ENCODE data around the gene CCL4L2. TPM values are rescaled to one million over a fixed set of nuclear protein-coding genes. Genes with fewer than 3 reads are reported as not detected.
"Not testable (repeated sequence)": the region's sequence is repeated elsewhere in the genome, so short reads cannot be mapped to it uniquely, and the experiment has no call there.

Gene CCL4L2
- total RNA-seq, 4 donors from 2014 or later, result 2.3 TPM; not detected in 3

DNA sequence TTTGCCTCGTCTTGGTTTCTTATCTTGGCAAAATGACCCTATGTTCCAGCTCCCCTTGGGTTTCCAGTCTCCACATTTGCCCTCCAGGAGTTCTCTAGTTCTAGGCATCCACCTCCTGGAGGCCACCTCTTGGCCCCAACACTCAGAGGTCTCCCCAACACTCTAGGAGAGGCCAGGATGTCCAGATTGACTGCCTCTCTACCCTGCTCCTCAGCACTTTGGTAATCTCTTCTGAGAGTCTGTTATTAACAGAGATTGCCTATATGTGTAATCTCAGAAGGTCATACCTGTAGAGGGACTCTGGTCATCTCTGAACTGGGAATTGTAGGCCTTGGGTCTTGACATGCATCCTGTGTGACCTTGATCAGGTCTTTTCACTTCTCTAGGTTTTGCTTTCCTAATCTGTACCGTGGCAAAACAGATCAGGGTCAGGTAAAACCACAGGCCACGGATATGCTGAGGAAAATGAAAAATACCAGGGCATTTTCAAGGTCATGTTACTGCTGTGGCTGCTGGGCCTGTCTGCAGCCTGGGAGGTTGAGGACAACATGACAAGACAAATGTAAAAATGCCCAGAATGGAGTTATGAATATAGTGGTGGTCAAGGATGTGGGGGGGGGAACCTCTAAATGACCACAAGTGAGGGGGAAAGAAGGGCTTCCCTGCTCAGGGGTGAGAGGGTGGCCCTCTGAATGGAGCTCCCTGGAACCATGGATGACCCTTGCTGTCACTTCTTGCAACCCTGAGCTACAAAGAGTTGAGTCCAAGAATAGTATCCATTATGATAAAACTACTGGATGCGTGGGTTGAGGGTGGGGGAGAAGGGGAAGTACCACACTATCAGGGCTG is 5.0 kb upstream of the CCL4L2 start:
- Histone ChIP-seq H3K27ac (no peak overlapping the region), H3K36me3 (no peaks in the 10 kb centered on the region)
- 88 to 90% methylated on average over 4 of the region's 4 CpGs for WGBS, 2 donors

GRCh38 chr17:36206486-36206821 is 4.4 kb upstream of the CCL4L2 start:
- 50 to 66% methylated on average over 1 of the region's 1 CpG for WGBS, 2 donors
- H3K27me3 ChIP-seq; H3K4me3 ChIP-seq (replicated peaks in 1 of 3); H3K9me3 ChIP-seq; H3K4me1 ChIP-seq; H3K36me3 ChIP-seq; intact Hi-C loops (cut with DNase I); H3K27ac ChIP-seq; DNase-seq: not testable (repeated sequence)

More for the DNA sequence above, 5.0 kb upstream of the CCL4L2 start:
- no peak for DNase-seq
- H3K4me1 ChIP-seq, result no peaks in the 10 kb centered on the region
- no peaks in the 10 kb centered on the region for H3K9me3 ChIP-seq
- no peaks in the 10 kb centered on the region for H3K27me3 ChIP-seq
- intact Hi-C loops (cut with DNase I), result no loop called here
- no peak overlapping the region for H3K4me3 ChIP-seq (replicated peaks in 1 of 3)
- TF ChIP-seq CTCF (IDR thresholded peaks at IDR 0.05) (no peak), POLR2A (IDR thresholded peaks at IDR 0.05) (no peak)

GRCh38 chr17:36207383-36207782 is 3.5 kb upstream of the CCL4L2 start:
- H3K36me3 ChIP-seq; DNase-seq; H3K27me3 ChIP-seq; H3K4me1 ChIP-seq; H3K27ac ChIP-seq; H3K4me3 ChIP-seq (replicated peaks in 1 of 3); H3K9me3 ChIP-seq; intact Hi-C loops (cut with DNase I): not testable (repeated sequence)
- WGBS, 2 donors, result 74 to 85% methylated on average over 6 of the region's 6 CpGs

DNA sequence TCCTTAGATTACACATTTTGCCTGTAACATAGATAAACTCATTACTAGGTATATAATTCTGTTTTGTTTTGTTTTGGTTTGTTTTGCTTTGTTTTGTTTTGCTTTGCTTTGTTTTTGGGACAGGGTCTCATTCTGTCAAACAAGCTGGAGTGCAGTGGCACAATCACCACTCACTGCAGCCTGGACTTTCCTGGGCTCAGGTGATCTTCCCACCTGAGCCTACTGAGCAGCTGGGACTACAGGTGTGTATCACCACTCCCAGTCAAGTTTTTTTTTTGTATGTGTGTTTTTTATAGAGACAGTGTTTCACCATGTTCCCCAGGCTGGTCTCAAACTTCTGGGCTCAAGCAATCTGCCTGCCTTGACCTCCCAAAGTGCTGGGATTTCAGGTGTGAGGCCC is 1.3 kb upstream of the CCL4L2 start:
- H3K36me3 ChIP-seq, result no peaks in the 10 kb centered on the region
- no peaks in the 10 kb centered on the region for H3K4me1 ChIP-seq
- H3K9me3 ChIP-seq, result no peaks in the 10 kb centered on the region
- intact Hi-C loops (cut with DNase I), result no loop called here
- TF ChIP-seq CTCF (IDR thresholded peaks at IDR 0.05) (no peak), POLR2A (IDR thresholded peaks at IDR 0.05) (no peak)
- no peaks in the 10 kb centered on the region for H3K27me3 ChIP-seq
- H3K27ac ChIP-seq, result no peak overlapping the region
- DNase-seq, result no peak
- H3K4me3 ChIP-seq (replicated peaks in 1 of 3), result no peak overlapping the region

DNA sequence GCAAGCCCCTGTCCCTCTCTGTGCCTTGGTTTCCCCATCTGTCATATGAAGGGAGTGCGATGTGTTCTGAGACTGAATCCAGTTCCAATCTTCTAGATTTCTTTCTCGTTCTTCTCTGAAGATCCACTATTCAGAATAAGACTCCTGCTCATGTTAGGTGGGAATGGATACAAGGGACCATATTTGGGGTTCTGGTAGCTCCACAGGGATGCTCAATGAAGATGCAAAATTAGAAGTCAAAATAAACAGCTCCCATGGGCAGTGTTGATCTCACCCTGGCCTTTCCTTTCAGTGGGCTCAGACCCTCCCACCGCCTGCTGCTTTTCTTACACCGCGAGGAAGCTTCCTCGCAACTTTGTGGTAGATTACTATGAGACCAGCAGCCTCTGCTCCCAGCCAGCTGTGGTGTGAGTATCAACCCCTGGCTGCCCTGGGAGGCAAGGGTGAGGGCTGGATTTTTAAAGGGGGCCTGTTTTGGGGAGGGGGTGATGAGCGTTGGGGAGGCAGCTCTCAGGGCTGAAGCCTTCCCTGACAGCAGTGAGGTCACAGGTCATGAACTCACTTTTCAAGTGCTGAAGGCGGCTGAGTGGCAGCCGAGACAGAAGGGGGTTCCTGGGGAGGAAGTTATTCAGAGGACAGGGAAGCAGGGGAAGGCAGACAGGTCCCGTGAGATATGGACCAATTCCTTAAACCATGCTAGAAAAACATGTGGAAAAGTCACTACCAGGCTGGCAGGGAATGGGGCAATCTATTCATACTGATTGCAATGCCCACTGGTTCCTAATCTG is 815 bp downstream of the CCL4L2 start:
- 63 to 69% methylated on average over 10 of the region's 10 CpGs for WGBS, 2 donors
- H3K4me3 ChIP-seq (replicated peaks in 1 of 3); H3K4me1 ChIP-seq; H3K36me3 ChIP-seq; H3K27me3 ChIP-seq; H3K27ac ChIP-seq; H3K9me3 ChIP-seq; DNase-seq; intact Hi-C loops (cut with DNase I): not testable (repeated sequence)

GRCh38 chr17:36212272-36212605 is 1.4 kb downstream of the CCL4L2 start:
- intact Hi-C loops (cut with DNase I), result no loop called here
- H3K4me3 ChIP-seq (replicated peaks in 1 of 3), result no peak overlapping the region
- no peak for DNase-seq
- H3K4me1 ChIP-seq, result no peaks in the 10 kb centered on the region
- H3K27me3 ChIP-seq, result no peaks in the 10 kb centered on the region
- TF ChIP-seq POLR2A (IDR thresholded peaks at IDR 0.05) (no peak), CTCF (IDR thresholded peaks at IDR 0.05) (no peak)
- no peaks in the 10 kb centered on the region for H3K36me3 ChIP-seq
- H3K27ac ChIP-seq, result no peak overlapping the region
- no peaks in the 10 kb centered on the region for H3K9me3 ChIP-seq
- 49 to 61% methylated on average over 3 to 4 of the region's 4 CpGs for WGBS, 2 donors

Measured in thyroid gland (tissue), 4 donors.